Neural cell (in vitro differentiated cells): ENCODE data around the gene NOD1. TPM values are rescaled to one million over a fixed set of nuclear protein-coding genes. Genes with fewer than 3 reads are reported as not detected.

Source experiments
- H2AFZ ChIP-seq: fragments of 200-600, 300-800 bp; sonication (generic), shearing (Covaris generic); 2 replicates; pipeline ENCODE4 v1.6.0; 2014; ENCODE audit warnings: low read depth, mild to moderate bottlenecking, antibody characterized with exemption, low read length, moderate library complexity
- H3F3A ChIP-seq: fragments of 200-600 bp; shearing (Covaris generic); 2 replicates; pipeline ENCODE4 v1.6.1; 2016; ENCODE audit warnings: mild to moderate bottlenecking, moderate library complexity, mixed read lengths, antibody characterized with exemption, low read length; ENCODE audit not compliant: insufficient read depth, poor library complexity, severe bottlenecking
- H3K27ac ChIP-seq: fragments of 200-600, 300-800 bp; sonication (generic), shearing (Covaris generic); 2 replicates; pipeline ENCODE4 v1.5.1; 2014; ENCODE audit warnings: mild to moderate bottlenecking, low read length, moderate library complexity
- H3K27me3 ChIP-seq: fragments of 300-800, 200-600 bp; sonication (generic), shearing (Covaris generic); 2 replicates; pipeline ENCODE4 v1.6.0; 2014; ENCODE audit warnings: mild to moderate bottlenecking, low read depth, low read length, moderate library complexity; ENCODE audit not compliant: insufficient read depth
- H3K36me3 ChIP-seq: fragments of 300-800, 200-600 bp; sonication (generic), shearing (Covaris generic); 2 replicates; pipeline ENCODE4 v1.5.1; 2014; ENCODE audit warnings: mild to moderate bottlenecking, antibody characterized with exemption, low read length, moderate library complexity; ENCODE audit not compliant: insufficient read depth
- H3K4me2 ChIP-seq: fragments of 300-800, 200-600 bp; sonication (generic), shearing (Covaris generic); 2 replicates; pipeline ENCODE4 v1.6.0; 2014; ENCODE audit warnings: mild to moderate bottlenecking, low read length
- H3K4me3 ChIP-seq: fragments of 300-800, 200-600 bp; sonication (generic), shearing (Covaris generic); 2 replicates; pipeline ENCODE4 v1.5.1; 2014; ENCODE audit warnings: mild to moderate bottlenecking, low read length, moderate library complexity
- H3K79me2 ChIP-seq: fragments of 200-600 bp; shearing (Covaris generic); replicated peaks from 2 replicates; pipeline ENCODE4 v1.6.0; 2014; ENCODE audit warnings: mild to moderate bottlenecking, low read length, moderate library complexity; ENCODE audit not compliant: insufficient read depth
- H3K9ac ChIP-seq: fragments of 300-800, 200-600 bp; sonication (generic), shearing (Covaris generic); 2 replicates; pipeline ENCODE4 v1.6.1; 2016; ENCODE audit warnings: mild to moderate bottlenecking, low read length, mixed read lengths
- H3K9me2 ChIP-seq: fragments of 200-600 bp; shearing (Covaris generic); 2 replicates; pipeline ENCODE4 v1.6.1; 2016; ENCODE audit warnings: mild to moderate bottlenecking, low read length, mixed read lengths; ENCODE audit not compliant: insufficient read depth
- H3K9me3 ChIP-seq: fragments of 200-600, 300-800 bp; sonication (generic), shearing (Covaris generic); 2 replicates; pipeline ENCODE4 v1.6.1; 2016; ENCODE audit warnings: mild to moderate bottlenecking, mixed run types, low read length, moderate library complexity, mixed read lengths
- H4K20me1 ChIP-seq: fragments of 200-600 bp; shearing (Covaris generic); 2 replicates; pipeline ENCODE4 v1.6.1; 2016; ENCODE audit warnings: mild to moderate bottlenecking, mixed run types; ENCODE audit not compliant: insufficient read depth
- EP300 ChIP-seq: fragments of 450-650 bp; conservative IDR thresholded peaks from 2 replicates; pipeline ENCODE4 v1.6.1; 2014; ENCODE audit warnings: antibody characterized with exemption, mild to moderate bottlenecking, moderate library complexity; ENCODE audit not compliant: poor library complexity, severe bottlenecking
- EZH2 ChIP-seq: fragments of 200-600, 300-800 bp; shearing (Covaris generic), sonication (generic); IDR thresholded peaks from 2 replicates; pipeline ENCODE4 v1.6.1; 2014; ENCODE audit warnings: antibody characterized with exemption, low read length, borderline replicate concordance, mild to moderate bottlenecking; ENCODE audit not compliant: insufficient read depth, poor library complexity, severe bottlenecking
- MXI1 ChIP-seq: fragments of 450-650 bp; conservative IDR thresholded peaks from 2 replicates; pipeline ENCODE4 v1.6.1; 2014; ENCODE audit warnings: antibody characterized with exemption, mild to moderate bottlenecking; ENCODE audit not compliant: poor library complexity, severe bottlenecking
- POLR2AphosphoS5 ChIP-seq: IDR thresholded peaks from 2 replicates; pipeline ENCODE4 v1.6.1; 2012
- RAD21 ChIP-seq: fragments of 450-650 bp; conservative IDR thresholded peaks from 2 replicates; pipeline ENCODE4 v1.6.1; 2014; ENCODE audit warnings: antibody characterized with exemption, mild to moderate bottlenecking, moderate library complexity
- SMC3 ChIP-seq: fragments of 450-650 bp; conservative IDR thresholded peaks from 2 replicates; pipeline ENCODE4 v1.6.1; 2014; ENCODE audit warnings: antibody characterized with exemption, mild to moderate bottlenecking, moderate library complexity; ENCODE audit not compliant: poor library complexity
- TAF1 ChIP-seq: IDR thresholded peaks from 2 replicates; pipeline ENCODE4 v1.6.1; 2012; ENCODE audit warnings: low read depth
- polyA plus RNA-seq: library from polyadenylated mRNA; depleted of rRNA; stranded (reverse); fragments of >200 nt; gene quantifications from 2 replicates; pipeline ENCODE4 v1.2.3, GENCODE V29; 2014
- TF ChIP-seq, protein P1 (sequence below): IDR thresholded peaks from 2 replicates; pipeline ENCODE4 v1.6.1; 2012; ENCODE audit warnings: borderline replicate concordance
- TF ChIP-seq, protein P2 (sequence below): fragments of 450-650 bp; IDR thresholded peaks from 2 replicates; pipeline ENCODE4 v1.5.1; 2014; ENCODE audit warnings: antibody characterized with exemption, mild to moderate bottlenecking, moderate library complexity; ENCODE audit not compliant: poor library complexity, severe bottlenecking

Gene NOD1
- polyA plus RNA-seq, 1 donor from 2014 or later: 0.43 TPM

DNA sequence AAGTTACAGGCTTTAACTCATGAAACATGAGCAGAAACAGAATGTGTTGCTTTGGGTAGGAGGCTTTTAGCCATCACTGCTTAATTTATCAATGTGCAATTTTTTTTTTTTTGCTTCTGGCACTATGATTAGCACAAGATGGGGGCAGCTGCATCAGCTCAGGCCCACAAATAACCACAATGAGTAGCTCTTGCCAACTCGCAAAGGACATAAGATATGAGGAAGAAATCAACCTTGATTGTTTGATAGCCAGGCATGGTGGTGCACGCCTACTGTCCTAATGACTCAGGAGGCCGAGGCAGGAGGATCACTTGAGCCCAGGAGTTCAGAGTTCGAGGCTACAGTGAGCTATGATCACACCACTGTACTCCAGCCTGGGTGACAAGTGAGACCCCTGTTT is 12.3 kb downstream of the NOD1 start:
- no peak overlapping the region for H3K9ac ChIP-seq
- H3K9me3 ChIP-seq: no peaks in the 10 kb centered on the region
- no peak overlapping the region for H3K27ac ChIP-seq
- no peaks in the 10 kb centered on the region for H3K9me2 ChIP-seq
- H3K36me3 ChIP-seq: no peaks in the 10 kb centered on the region
- TF ChIP-seq POLR2AphosphoS5: no peak
- TF ChIP-seq, protein P1, sequence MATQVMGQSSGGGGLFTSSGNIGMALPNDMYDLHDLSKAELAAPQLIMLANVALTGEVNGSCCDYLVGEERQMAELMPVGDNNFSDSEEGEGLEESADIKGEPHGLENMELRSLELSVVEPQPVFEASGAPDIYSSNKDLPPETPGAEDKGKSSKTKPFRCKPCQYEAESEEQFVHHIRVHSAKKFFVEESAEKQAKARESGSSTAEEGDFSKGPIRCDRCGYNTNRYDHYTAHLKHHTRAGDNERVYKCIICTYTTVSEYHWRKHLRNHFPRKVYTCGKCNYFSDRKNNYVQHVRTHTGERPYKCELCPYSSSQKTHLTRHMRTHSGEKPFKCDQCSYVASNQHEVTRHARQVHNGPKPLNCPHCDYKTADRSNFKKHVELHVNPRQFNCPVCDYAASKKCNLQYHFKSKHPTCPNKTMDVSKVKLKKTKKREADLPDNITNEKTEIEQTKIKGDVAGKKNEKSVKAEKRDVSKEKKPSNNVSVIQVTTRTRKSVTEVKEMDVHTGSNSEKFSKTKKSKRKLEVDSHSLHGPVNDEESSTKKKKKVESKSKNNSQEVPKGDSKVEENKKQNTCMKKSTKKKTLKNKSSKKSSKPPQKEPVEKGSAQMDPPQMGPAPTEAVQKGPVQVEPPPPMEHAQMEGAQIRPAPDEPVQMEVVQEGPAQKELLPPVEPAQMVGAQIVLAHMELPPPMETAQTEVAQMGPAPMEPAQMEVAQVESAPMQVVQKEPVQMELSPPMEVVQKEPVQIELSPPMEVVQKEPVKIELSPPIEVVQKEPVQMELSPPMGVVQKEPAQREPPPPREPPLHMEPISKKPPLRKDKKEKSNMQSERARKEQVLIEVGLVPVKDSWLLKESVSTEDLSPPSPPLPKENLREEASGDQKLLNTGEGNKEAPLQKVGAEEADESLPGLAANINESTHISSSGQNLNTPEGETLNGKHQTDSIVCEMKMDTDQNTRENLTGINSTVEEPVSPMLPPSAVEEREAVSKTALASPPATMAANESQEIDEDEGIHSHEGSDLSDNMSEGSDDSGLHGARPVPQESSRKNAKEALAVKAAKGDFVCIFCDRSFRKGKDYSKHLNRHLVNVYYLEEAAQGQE: no peak
- no peak for TF ChIP-seq TAF1
- no peak for TF ChIP-seq MXI1
- TF ChIP-seq SMC3: no peak
- TF ChIP-seq EZH2: no peak
- no peak for TF ChIP-seq RAD21
- no peak for TF ChIP-seq EP300
- TF ChIP-seq, protein P2, sequence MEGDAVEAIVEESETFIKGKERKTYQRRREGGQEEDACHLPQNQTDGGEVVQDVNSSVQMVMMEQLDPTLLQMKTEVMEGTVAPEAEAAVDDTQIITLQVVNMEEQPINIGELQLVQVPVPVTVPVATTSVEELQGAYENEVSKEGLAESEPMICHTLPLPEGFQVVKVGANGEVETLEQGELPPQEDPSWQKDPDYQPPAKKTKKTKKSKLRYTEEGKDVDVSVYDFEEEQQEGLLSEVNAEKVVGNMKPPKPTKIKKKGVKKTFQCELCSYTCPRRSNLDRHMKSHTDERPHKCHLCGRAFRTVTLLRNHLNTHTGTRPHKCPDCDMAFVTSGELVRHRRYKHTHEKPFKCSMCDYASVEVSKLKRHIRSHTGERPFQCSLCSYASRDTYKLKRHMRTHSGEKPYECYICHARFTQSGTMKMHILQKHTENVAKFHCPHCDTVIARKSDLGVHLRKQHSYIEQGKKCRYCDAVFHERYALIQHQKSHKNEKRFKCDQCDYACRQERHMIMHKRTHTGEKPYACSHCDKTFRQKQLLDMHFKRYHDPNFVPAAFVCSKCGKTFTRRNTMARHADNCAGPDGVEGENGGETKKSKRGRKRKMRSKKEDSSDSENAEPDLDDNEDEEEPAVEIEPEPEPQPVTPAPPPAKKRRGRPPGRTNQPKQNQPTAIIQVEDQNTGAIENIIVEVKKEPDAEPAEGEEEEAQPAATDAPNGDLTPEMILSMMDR: no peak
- no peaks in the 10 kb centered on the region for H3K27me3 ChIP-seq
- H2AFZ ChIP-seq: no peak overlapping the region
- no peak overlapping the region for H3K4me2 ChIP-seq
- H4K20me1 ChIP-seq: no peaks in the 10 kb centered on the region
- H3K79me2 ChIP-seq: no peaks in the 10 kb centered on the region
- no peaks in the 10 kb centered on the region for H3F3A ChIP-seq
- H3K4me3 ChIP-seq: no peak overlapping the region

DNA sequence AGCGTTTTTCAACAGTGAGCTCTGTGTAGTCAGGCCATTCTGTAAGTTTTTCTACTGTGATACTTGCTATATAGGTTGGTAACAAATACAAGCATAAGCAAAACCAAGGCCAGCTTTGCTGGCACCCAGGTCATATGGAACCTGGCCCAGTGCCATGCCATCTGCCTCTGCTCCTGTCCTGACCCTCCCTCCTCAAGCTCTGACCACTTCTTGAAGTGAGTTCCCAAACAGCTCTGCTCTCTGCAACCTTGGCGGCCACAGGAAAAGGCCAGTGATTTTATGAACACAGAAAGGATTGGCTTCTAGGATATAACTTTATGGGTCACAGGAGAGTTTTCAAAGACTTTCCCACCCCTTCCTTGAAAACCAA is 12.8 kb downstream of the NOD1 start:
- Histone ChIP-seq H3K9me3 (no peaks in the 10 kb centered on the region), H3F3A (no peaks in the 10 kb centered on the region), H3K9ac (no peak overlapping the region), H4K20me1 (no peaks in the 10 kb centered on the region), H3K27ac (no peak overlapping the region), H3K36me3 (no peaks in the 10 kb centered on the region), H3K27me3 (no peaks in the 10 kb centered on the region), H3K4me2 (no peak overlapping the region), H3K79me2 (no peaks in the 10 kb centered on the region), H3K4me3 (no peak overlapping the region), H2AFZ (no peak overlapping the region), H3K9me2 (no peaks in the 10 kb centered on the region)
- TF ChIP-seq, protein P1: no peak
- TF ChIP-seq EP300: no peak
- TF ChIP-seq RAD21: no peak
- TF ChIP-seq TAF1: no peak
